D721Med (cell line): ENCODE data around the gene NYAP2.

Experiments
- DNase-seq: peaks from one replicate; pipeline ENCODE4 v3.0.0; 2011; ENCODE audit warnings: low spot score; ENCODE audit not compliant: insufficient read length
- FAIRE-seq: peaks from 2 replicates; lab custom pipeline; 2011; peaks lifted over from hg19 to GRCh38; lab: Jason Lieb, UNC
- TF ChIP-seq, protein P1 (sequence below): IDR thresholded peaks from 2 replicates; pipeline ENCODE4 v1.5.1; 2012; ENCODE audit warnings: mild to moderate bottlenecking, control low read depth; ENCODE audit not compliant: insufficient read depth; ENCODE audit errors: missing control alignments

Gene NYAP2

DNA sequence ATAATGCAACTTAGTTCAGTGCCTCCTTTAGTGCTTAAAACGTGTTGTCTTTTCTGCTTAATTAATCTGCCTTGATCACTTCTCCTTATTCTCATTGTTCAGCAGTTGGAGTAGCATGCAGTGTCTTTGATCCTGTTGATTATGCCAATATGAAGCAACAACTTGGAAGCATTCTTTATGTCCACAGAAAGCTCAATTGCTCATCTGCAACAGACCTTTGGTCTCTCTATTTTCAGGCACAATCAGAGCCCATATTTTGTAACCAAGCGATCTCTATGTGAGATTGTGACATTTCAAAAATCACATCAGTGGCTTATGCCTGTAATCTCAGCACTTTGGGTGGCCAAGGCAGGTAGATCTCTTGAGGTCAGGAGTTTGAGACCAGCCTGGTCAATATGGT lies 217.3 kb downstream of the NYAP2 start:
- TF ChIP-seq, protein P1, sequence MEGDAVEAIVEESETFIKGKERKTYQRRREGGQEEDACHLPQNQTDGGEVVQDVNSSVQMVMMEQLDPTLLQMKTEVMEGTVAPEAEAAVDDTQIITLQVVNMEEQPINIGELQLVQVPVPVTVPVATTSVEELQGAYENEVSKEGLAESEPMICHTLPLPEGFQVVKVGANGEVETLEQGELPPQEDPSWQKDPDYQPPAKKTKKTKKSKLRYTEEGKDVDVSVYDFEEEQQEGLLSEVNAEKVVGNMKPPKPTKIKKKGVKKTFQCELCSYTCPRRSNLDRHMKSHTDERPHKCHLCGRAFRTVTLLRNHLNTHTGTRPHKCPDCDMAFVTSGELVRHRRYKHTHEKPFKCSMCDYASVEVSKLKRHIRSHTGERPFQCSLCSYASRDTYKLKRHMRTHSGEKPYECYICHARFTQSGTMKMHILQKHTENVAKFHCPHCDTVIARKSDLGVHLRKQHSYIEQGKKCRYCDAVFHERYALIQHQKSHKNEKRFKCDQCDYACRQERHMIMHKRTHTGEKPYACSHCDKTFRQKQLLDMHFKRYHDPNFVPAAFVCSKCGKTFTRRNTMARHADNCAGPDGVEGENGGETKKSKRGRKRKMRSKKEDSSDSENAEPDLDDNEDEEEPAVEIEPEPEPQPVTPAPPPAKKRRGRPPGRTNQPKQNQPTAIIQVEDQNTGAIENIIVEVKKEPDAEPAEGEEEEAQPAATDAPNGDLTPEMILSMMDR = no peak
- FAIRE-seq (no peak), DNase-seq (no peak)

DNA sequence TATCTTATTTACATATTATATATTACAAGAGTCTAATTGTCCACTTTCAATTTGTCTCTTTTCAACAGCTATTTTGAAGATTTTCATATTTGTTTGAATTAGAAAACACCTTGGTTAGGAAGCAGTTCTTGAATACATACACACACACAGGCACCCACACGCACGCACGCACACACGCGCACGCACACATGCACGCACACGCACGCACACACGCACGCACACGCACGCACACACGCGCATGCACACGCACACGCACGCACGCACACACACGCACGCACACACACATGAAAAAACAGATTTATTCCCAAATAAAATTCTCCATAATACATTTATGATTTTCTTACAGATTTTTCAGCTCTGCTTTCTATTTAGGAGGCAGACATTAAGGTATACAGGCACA lies 220.7 kb downstream of the NYAP2 start:
- TF ChIP-seq, protein P1 = no peak
- DNase-seq = no peak
- FAIRE-seq = no peak

DNA sequence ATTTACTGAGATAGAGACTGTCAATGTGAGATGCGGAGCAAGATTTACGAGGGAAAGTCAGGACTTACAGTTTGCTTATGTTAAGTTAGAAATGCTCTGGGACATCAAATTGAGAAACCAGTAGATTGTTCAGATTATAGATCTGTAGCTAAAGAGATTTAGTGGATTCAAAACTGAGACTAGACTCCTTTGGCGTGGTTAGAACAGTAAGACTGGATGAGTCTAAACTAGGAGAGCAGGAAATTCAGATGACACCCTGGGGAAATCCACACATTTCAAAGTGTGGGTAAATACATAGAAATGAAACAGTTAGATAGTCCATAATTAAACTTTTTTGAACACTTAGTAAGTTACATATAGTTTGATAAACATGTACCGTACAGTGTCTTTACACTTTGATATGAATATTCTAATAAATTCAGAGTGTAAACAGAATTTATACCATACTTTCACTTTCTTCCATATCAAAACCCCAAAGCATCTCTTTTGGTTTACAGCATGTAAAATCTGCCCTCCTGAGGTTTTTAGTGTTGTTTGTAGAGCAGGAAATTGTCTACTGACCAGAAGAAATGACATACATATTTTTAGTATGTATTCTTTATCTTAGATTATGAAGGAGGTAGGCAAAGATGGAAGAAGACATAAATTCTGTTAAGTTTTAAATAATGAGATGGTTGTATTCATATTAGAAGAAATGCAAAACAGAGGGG lies 231.5 kb downstream of the NYAP2 start:
- FAIRE-seq (no peak), DNase-seq (no peak)
- TF ChIP-seq, protein P1 = no peak

DNA sequence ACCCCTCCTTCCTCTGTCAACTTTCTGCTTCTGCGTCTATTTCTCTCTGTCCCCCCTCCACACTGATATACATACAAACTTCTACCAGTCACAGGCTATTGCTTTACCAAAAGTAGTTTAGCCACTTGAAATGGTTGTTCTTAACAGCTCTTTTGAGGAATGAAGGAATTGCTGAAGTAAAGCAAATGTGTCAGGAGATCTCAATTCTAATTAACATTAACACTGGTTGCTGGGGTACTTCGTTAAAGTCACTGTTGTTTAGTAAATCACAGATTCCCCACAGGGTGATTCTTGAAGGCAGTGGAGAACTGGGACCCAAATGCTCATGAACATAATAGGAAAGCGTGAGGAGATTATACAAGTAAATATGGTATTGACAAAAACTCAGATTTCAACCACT lies 232.8 kb downstream of the NYAP2 start:
- no peak for DNase-seq
- TF ChIP-seq, protein P1 = no peak
- no peak for FAIRE-seq

DNA sequence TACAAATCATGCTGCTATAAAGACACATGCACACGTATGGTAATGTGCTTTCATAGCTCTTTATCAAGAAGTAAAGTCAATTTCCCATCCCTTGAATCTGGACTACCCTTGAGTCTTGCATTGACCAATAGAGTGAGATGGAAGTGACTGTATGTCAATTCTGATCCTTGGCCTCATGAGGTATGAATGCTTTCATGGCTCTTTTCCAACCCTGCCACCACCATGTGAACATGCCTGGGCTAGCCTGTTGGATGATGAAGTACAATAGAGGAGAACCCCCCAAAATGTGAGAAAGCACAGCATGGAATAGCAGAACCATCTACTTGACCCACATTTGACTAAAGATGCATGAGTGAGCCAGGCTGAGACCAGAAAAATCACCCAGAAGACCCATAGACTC lies 237.0 kb downstream of the NYAP2 start:
- no peak for DNase-seq
- FAIRE-seq = no peak
- TF ChIP-seq, protein P1 = no peak

DNA sequence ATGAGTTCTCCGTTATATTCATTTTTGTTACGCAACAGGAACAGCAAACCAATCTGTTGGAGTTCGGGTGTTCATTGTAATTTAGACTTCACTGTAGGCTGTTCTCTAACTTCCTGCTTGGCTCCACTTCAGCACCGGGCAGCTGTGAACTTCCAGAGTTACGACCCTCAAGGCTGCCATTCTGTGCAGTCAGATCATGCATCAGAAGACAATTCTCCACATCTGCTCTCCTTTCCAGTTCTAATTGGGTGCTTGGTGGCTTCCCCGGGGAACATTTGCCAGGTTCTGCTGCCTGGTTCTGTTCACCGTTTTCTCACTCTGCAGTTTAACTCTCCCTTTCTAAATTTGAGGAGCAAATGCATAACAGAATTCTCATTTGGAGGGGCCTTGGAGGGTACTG lies 237.7 kb downstream of the NYAP2 start:
- no peak for FAIRE-seq
- TF ChIP-seq, protein P1 = no peak
- DNase-seq = no peak

DNA sequence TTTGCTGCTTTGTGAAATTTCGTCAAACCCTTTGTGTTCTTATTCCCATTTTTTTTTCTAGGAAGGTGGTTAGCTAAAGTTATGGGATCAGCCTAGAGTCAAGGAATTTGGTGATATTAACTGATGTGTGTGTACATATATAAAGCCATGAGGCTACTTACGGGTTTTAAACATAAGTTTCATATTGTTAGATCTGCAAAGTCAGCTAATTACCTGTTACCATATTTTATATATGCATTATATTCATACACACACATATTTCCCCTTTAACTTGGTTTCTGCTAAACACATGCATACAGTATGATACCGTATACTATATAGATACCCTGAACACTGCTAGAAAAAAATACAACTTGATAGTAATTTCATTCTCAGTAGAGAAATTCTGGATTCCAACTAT lies 241.0 kb downstream of the NYAP2 start:
- no peak for FAIRE-seq
- TF ChIP-seq, protein P1 = no peak
- no peak for DNase-seq
